ENCODE data around the gene ORAI2. TPM values are rescaled to one million over a fixed set of nuclear protein-coding genes. Genes with fewer than 3 reads are reported as not detected.

The ORAI2 gene
- total RNA-seq, 2 experiments from 2014 or later, result 28.7 to 31.5 TPM

- H3K4me3 Mint-ChIP-seq, result no peak overlapping the region
- H3K36me3 Mint-ChIP-seq, result no peaks in the 10 kb centered on the region
- no peaks in the 10 kb centered on the region for H3K27me3 Mint-ChIP-seq
- H3K27ac Mint-ChIP-seq, result no peak overlapping the region
- POLR2A ChIA-PET, result interaction anchor here (0.6 kb wide), 2 partner anchors 25 to 333 kb away, joined by 3 to 4 read pairs; no protein-coding TSS in a partner anchor
- CTCF ChIA-PET, result no interaction called here
- intact Hi-C loops (cut with micrococcal nuclease), result loop anchor here (5.0 kb wide), 1 partner anchor 173 kb away; the partner anchor contains the start of gene SH2B2
- H3K4me1 Mint-ChIP-seq (ENCODE audit: low read depth), result peaks cover 15% of the 10 kb centered on the region
- no peaks in the 10 kb centered on the region for H3K9me3 Mint-ChIP-seq
- no peak for DNase-seq
Measured at GRCh38 chr7:102460467-102460866, 27.1 kb downstream of the ORAI2 start.

GRCh38 chr7:102463841-102464576, 30.6 kb downstream of the ORAI2 start:
- CTCF ChIA-PET, result interaction anchor here (0.7 to 2.7 kb wide), 4 partner anchors 10 to 59 kb away, joined by 3 to 10 read pairs (median 4); no protein-coding TSS in a partner anchor
- intact Hi-C loops (cut with micrococcal nuclease), result loop anchor here (1.0 to 5.0 kb wide), 2 partner anchors 38 to 177 kb away; partner anchors contain the start of gene SH2B2
- POLR2A ChIA-PET, result interaction anchor here (0.9 to 2.2 kb wide), 5 partner anchors 8 to 63 kb away, joined by 3 to 7 read pairs (median 4); no protein-coding TSS in a partner anchor
- DNase-seq, result no peak
- H3K4me3 Mint-ChIP-seq, result peak overlapping the region; percentile 93
- peak overlapping the region; percentile 75 for H3K27ac Mint-ChIP-seq
- H3K36me3 Mint-ChIP-seq, result no peaks in the 10 kb centered on the region
- peaks cover 28% of the 10 kb centered on the region for H3K4me1 Mint-ChIP-seq (ENCODE audit: low read depth)
- no peaks in the 10 kb centered on the region for H3K27me3 Mint-ChIP-seq
- H3K9me3 Mint-ChIP-seq, result no peaks in the 10 kb centered on the region

- intact Hi-C loops (cut with micrococcal nuclease), result loop anchor here (1.0 to 5.0 kb wide), 3 partner anchors 38 to 177 kb away; partner anchors contain the start of gene SH2B2
- ChIA-PET POLR2A (interaction anchor here (0.9 to 2.2 kb wide), 5 partner anchors 9 to 64 kb away, joined by 3 to 7 read pairs (median 4); no protein-coding TSS in a partner anchor), CTCF (interaction anchor here (0.7 to 3.8 kb wide), 5 partner anchors 9 to 60 kb away, joined by 3 to 20 read pairs (median 4); no protein-coding TSS in a partner anchor)
- DNase-seq, result peak; percentile 97
- H3K27me3 Mint-ChIP-seq, result no peaks in the 10 kb centered on the region
- peak within 1 kb of the TSS; percentile 93 for H3K4me3 Mint-ChIP-seq
- no peaks in the 10 kb centered on the region for H3K9me3 Mint-ChIP-seq
- H3K4me1 Mint-ChIP-seq (ENCODE audit: low read depth), result peaks cover 28% of the 10 kb centered on the region
- H3K36me3 Mint-ChIP-seq, result no peaks in the 10 kb centered on the region
- peak within 1 kb of the TSS; percentile 75 for H3K27ac Mint-ChIP-seq
Measured at GRCh38 chr7:102464577-102465280, 31.4 kb downstream of the ORAI2 start, which contains the start of the genes ALKBH4 and LRWD1. ALKBH4 (minus strand) TSS chr7:102464863; CDS start chr7:102464836, 27 bp downstream. LRWD1 (plus strand) TSS chr7:102464984; CDS start chr7:102465081, 97 bp downstream.

- CTCF ChIA-PET, result interaction anchor here (0.6 to 3.8 kb wide), 7 partner anchors 20 to 272 kb away, joined by 3 to 25 read pairs (median 4); no protein-coding TSS in a partner anchor
- H3K36me3 Mint-ChIP-seq, result no peaks in the 10 kb centered on the region
- H3K27ac Mint-ChIP-seq, result no peak overlapping the region
- DNase-seq, result no peak
- peaks cover 28% of the 10 kb centered on the region for H3K4me1 Mint-ChIP-seq (ENCODE audit: low read depth)
- no peaks in the 10 kb centered on the region for H3K27me3 Mint-ChIP-seq
- intact Hi-C loops (cut with micrococcal nuclease), result loop anchor here (5.0 kb wide), 1 partner anchor 64 kb away; no protein-coding TSS in a partner anchor
- no peaks in the 10 kb centered on the region for H3K9me3 Mint-ChIP-seq
- H3K4me3 Mint-ChIP-seq, result peak overlapping the region; percentile 93
- POLR2A ChIA-PET, result interaction anchor here (1.8 kb wide), 1 partner anchor 40 kb away, joined by 6 read pairs; no protein-coding TSS in a partner anchor
Measured at GRCh38 chr7:102466097-102466496, 32.7 kb downstream of the ORAI2 start.

GRCh38 chr7:102467581-102468477, 34.5 kb downstream of the ORAI2 start:
- DNase-seq, result no peak
- peaks cover 1% of the 10 kb centered on the region for H3K36me3 Mint-ChIP-seq
- H3K9me3 Mint-ChIP-seq, result no peaks in the 10 kb centered on the region
- POLR2A ChIA-PET, result interaction anchor here (0.5 kb wide), 1 partner anchor 1226 kb away, joined by 3 read pairs; no protein-coding TSS in a partner anchor
- no peaks in the 10 kb centered on the region for H3K27me3 Mint-ChIP-seq
- H3K27ac Mint-ChIP-seq, result no peak overlapping the region
- CTCF ChIA-PET, result interaction anchor here (0.6 to 3.8 kb wide), 8 partner anchors 11 to 76 kb away, joined by 3 to 25 read pairs (median 4); no protein-coding TSS in a partner anchor
- intact Hi-C loops (cut with micrococcal nuclease), result loop anchor here (5.0 kb wide), 1 partner anchor 66 kb away; no protein-coding TSS in a partner anchor
- peaks cover 22% of the 10 kb centered on the region for H3K4me1 Mint-ChIP-seq (ENCODE audit: low read depth)
- no peak overlapping the region for H3K4me3 Mint-ChIP-seq

- no peaks in the 10 kb centered on the region for H3K27me3 Mint-ChIP-seq
- H3K27ac Mint-ChIP-seq, result no peak overlapping the region
- ChIA-PET POLR2A (no interaction called here), CTCF (interaction anchor here (0.7 to 3.8 kb wide), 3 partner anchors 17 to 65 kb away, joined by 3 to 25 read pairs (median 20); no protein-coding TSS in a partner anchor)
- peaks cover 1% of the 10 kb centered on the region for H3K36me3 Mint-ChIP-seq
- intact Hi-C loops (cut with micrococcal nuclease), result loop anchor here (5.0 kb wide), 1 partner anchor 66 kb away; no protein-coding TSS in a partner anchor
- H3K9me3 Mint-ChIP-seq, result no peaks in the 10 kb centered on the region
- H3K4me1 Mint-ChIP-seq (ENCODE audit: low read depth), result peaks cover 20% of the 10 kb centered on the region
- H3K4me3 Mint-ChIP-seq, result no peak overlapping the region
- no peak for DNase-seq
Measured at GRCh38 chr7:102468478-102469350, 35.3 kb downstream of the ORAI2 start.

GRCh38 chr7:102469351-102469971, 36.1 kb downstream of the ORAI2 start:
- intact Hi-C loops (cut with micrococcal nuclease), result loop anchor here (5.0 kb wide), 1 partner anchor 67 kb away; no protein-coding TSS in a partner anchor
- Mint-ChIP-seq H3K4me3 (no peak overlapping the region), H3K4me1 (ENCODE audit: low read depth) (peaks cover 14% of the 10 kb centered on the region), H3K27ac (no peak overlapping the region), H3K36me3 (peaks cover 1% of the 10 kb centered on the region), H3K9me3 (no peaks in the 10 kb centered on the region), H3K27me3 (no peaks in the 10 kb centered on the region)
- ChIA-PET CTCF (interaction anchor here (0.7 kb wide), 1 partner anchor 18 kb away, joined by 3 read pairs; no protein-coding TSS in a partner anchor), POLR2A (no interaction called here)
- DNase-seq, result no peak

GRCh38 chr7:102469972-102470825, 36.8 kb downstream of the ORAI2 start:
- Mint-ChIP-seq H3K4me3 (no peak overlapping the region), H3K27me3 (no peaks in the 10 kb centered on the region), H3K36me3 (peaks cover 1% of the 10 kb centered on the region), H3K4me1 (ENCODE audit: low read depth) (peaks cover 14% of the 10 kb centered on the region), H3K27ac (no peak overlapping the region), H3K9me3 (no peaks in the 10 kb centered on the region)
- ChIA-PET POLR2A (no interaction called here), CTCF (no interaction called here)
- intact Hi-C loops (cut with micrococcal nuclease), result loop anchor here (5.0 kb wide), 1 partner anchor 68 kb away; no protein-coding TSS in a partner anchor
- no peak for DNase-seq

GRCh38 chr7:102471791-102472125, 38.4 kb downstream of the ORAI2 start:
- H3K9me3 Mint-ChIP-seq, result no peaks in the 10 kb centered on the region

More at GRCh38 chr7:102471791-102472125, 38.4 kb downstream of the ORAI2 start:
- Mint-ChIP-seq H3K27me3 (no peaks in the 10 kb centered on the region), H3K4me1 (ENCODE audit: low read depth) (peaks cover 4% of the 10 kb centered on the region), H3K36me3 (peaks cover 1% of the 10 kb centered on the region), H3K4me3 (no peak overlapping the region), H3K27ac (peak overlapping the region; percentile 21)
- ChIA-PET CTCF (no interaction called here), POLR2A (interaction anchor here (0.8 kb wide), 1 partner anchor 57 kb away, joined by 3 read pairs; no protein-coding TSS in a partner anchor)
- no peak for DNase-seq
- intact Hi-C loops (cut with micrococcal nuclease), result no loop called here

All from activated CD4-positive, alpha-beta memory T cell treated with anti-CD3 and anti-CD28 coated beads for 36 hours (primary cell).